Measurements from ENCODE around the gene FARP1.
"Not testable (repeated sequence)": the region's sequence is repeated elsewhere in the genome, so short reads cannot be mapped to it uniquely, and the experiment has no call there.

Gene FARP1

GRCh38 chr13:98409281-98409680 lies 266.4 kb downstream of the FARP1 start:
- DNase-seq = no peak

DNA sequence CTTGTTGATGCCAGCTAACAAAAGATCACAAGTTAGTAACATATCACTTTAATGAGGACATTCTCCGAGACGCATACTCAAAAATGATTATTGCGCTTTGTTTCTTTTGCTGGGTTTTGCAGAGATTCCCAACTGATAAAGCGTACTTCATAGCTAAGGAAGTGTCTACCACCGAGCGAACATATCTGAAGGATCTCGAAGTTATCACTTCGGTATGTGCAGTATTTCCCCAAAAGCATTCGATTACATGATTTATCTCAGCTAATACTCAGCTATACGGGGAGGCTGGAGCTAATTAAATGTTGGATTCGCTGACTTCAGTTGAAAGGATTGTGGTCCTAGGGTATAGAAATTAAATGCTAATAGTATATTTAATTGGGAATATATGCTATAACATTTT lies 267.7 kb downstream of the FARP1 start:
- DNase-seq = no peak

DNA sequence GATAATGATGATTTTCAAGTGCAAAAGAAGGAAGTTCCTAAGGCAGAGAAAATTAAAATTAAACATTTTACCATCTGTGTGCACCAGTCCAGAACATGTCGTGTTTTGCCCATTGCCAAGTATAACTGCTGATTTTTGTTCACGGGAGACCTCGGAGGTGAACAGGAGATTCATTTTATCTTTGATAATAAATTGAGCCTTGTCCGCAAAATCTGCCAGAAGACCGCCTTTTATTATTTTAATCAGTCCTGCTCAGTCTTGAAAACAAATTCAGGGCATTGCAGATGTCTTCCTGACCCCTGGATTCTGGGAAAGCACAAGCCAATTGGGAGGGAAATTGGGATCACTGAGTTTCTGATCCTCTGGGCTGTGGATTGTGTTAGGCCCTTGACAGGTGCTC lies 268.1 kb downstream of the FARP1 start:
- DNase-seq = no peak

DNA sequence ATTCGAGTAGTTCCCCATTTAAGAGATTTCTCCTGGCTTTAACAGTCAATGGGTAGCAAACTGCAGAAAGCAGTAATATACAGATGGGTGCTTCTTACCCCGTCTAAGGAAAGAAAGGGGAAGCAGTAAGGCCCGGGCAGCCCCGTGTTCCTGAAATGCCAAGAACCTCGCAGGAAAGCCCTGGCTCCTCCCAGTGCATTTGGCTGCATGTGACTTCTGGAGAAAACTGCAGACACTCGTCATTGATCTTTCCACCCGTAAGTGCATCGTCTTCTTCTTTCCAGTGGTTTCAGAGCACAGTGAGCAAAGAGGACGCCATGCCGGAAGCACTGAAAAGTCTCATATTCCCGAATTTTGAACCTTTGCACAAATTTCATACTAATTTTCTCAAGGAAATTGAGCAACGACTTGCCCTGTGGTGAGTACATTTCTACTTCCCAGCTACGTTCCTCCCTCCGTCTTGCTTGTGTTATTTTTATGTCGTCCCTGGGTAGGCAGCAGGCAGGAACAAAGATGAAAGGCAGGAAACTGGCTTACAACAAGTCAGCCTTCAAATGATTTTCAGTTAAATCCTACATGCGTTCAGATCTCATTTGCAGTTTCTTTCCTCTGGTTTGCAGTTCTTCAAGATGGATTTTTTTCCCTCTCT lies 268.8 kb downstream of the FARP1 start:
- no peak for DNase-seq

- DNase-seq = not testable (repeated sequence)
Measured at GRCh38 chr13:98413278-98413677, 270.4 kb downstream of the FARP1 start.

DNA sequence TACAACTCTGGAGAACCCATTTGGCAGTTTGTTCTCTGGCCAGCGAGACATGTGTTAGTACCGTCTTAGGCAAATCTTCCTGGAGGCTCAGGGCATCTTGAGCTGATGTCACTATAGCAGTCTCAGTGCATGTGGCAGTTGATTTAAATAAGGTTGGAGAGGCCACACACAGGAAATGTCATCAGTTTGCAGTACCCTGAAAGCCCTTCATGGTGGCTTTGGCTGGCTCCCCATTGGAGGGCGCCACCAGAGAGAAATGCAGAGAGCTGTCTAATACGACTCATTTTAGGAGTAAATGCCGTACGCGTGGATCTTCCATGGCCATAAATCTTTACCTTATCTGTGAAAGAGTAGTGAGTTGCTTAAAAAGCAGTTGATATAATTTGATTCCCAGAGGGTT lies 270.9 kb downstream of the FARP1 start:
- no peak for DNase-seq

DNA sequence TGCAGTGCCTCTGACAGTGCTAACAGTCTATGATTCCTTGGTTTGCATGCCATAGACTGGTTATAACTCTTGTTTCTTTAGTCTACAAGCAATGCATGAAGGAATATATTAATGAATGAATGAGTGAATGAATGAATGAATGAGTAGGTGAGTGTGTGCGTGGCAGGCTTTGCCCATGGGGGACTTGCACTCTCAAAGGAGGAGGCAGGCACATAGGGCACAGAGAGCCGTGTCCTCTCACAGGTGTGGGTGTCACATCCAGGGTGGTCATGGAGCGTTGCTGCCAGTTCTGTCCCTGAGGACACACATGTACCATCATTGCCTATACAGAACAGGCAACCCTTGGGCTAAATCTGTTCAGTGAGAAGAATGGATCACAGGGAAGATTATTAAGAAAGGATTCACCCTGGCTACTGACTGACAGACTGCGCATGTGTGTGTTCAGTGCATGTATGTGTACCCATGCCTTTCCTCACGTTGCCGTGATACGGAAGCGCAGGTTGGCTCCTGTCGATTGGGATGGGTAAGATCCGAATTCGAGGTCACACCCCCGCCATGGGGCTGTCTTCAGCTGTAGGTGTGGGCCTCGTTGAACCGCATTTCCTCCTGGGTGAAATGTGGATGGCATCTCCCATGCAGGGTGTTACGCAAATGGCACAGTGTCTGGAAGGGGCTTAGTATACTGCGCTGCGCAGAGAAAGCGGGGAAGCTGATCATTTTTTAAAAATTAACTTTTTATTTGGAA lies 272.6 kb downstream of the FARP1 start:
- DNase-seq = no peak

- DNase-seq = no peak
Measured at GRCh38 chr13:98416408-98416807, 273.5 kb downstream of the FARP1 start.

DNA sequence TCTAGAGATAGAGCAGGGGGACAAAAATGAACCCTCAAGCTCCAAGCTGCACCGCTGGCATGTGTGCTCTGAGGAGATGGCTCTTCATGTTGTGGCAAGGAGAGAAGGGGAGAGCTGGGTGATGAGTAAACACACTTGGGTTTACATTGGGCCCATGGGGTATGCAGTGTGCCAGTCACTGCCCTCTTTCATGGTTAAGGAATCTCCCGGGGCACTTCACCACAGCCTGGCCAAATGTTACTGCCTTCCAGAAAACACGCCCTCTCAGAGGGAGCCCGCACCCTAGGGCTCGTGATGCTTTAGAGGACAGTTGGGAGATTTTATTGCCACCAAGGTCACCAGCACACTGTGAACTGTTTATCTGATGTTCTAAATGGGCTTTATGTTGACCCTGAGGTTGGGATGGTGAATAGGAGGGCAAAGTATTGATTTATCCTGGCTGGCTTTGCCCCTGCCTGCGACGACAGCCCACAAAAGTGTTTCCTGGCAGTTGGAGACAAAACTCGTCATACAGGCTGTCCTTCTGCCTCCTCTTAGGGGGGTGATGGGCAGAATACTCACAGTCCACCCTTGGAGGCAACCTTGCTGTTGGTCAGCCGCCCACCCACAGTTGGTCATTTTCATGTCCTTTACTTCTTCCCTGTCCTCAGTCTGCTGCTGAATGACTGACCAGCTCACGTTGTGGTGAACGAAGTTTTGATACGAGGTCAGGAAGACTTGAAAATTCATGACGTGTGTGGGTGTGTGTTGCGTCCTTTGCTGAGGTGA lies 277.1 kb downstream of the FARP1 start:
- no peak for DNase-seq

- DNase-seq = no peak
Measured at GRCh38 chr13:98420554-98421175, 277.8 kb downstream of the FARP1 start.

DNA sequence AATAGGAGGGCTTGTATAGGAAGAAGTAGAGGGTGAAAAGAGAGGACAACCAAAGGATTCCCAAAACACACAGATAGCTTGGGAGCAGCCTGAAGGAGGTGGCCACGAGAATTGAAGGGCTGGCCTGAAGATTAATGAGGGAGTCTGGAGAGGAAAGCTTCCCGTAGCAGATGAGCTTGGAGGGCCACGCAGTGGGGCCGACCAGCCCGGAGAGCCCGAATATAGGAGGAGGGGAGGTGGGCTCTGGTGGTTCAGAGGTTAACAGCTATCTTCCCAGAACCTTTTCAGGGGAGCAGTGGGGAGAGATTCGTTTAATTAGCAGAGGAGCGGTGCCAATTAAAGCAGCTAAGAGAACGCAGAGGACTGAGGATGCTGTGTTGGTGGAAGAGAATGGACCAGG lies 279.2 kb downstream of the FARP1 start:
- no peak for DNase-seq

DNA sequence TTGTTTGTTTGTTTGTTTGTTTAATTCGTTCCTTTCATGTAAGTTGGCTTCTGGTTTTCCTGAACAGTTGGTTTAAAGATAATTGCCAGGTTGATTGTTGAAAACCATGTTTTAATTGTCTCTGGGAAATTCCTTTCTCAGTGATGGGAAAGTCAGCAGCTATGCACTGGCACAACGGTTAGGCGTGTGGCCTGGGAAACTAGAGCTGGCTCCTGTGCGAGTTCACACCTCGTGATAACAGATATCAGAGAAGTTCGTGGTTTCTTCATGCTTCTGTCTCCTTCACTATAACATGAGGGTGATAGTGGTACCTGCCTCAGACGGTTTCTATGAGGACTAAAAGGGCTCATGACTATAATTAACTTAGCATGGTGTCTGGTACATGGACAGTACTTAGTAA lies 280.5 kb downstream of the FARP1 start:
- DNase-seq = no peak

DNA sequence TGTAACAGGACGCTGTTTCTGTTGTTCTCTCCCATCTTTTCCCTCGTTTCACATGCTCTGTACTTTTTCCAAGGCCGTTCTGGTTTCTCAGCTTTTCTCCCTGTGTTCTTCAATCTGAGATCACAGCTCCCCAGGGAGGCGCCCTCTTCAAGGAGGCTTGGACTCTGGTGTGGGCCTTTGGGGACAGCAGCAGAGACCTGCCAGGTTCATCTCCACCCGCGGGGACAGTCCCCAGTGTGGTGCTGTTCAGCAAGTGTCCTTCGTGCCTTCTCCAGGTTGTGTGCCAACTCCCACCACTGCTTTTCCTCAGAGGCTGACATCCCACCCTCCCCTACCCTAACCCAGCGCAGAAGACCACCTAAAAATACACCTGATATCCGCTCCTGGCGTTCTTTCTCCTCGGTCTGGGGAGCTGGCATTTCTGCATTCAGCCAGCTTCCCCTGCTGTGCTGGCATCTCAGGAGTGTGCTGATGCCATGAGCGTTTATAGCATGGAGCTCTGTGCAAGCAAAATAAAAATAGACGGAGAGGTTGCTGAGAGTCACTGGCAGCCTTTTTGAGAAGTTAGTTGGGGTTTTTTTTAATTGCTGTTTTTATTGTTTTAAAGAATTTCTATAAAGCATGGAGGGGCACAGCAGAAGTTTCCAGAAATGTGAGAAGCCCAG lies 284.6 kb downstream of the FARP1 start:
- no peak for DNase-seq

DNA sequence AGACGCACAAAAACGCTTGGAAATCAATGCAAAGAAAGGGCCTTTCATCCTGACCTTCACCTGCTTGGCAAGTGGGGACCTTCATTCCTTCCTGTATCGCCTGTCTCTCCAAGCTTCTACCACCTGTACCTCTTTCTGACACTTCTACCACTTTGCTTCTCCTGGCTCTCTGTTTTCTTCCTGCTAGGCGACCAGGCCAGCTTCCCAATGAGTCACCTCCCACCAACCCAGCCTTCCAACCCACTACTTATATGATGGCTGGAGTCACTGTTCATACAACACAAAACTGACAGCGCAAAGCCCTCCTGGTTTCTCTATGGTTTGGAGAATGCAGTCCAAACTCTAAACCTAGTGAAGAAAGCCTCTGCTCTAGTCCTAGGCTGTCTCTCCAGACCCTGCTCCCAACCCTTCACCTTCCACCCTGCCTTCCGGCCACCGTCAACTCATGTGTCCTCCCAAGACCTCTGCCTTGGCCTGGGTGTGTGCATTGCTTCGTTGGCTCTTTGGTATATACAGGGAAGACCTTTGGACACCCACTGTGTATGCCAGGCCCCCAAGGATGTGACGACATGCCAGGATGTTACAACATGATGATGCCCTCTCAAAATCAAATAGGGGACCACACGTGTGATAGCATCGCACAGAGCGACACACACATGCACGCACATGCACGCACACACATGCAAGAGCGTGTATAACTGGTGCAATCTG lies 285.5 kb downstream of the FARP1 start:
- no peak for DNase-seq

- no peak for DNase-seq
Measured at GRCh38 chr13:98429081-98429480, 286.2 kb downstream of the FARP1 start.

DNA sequence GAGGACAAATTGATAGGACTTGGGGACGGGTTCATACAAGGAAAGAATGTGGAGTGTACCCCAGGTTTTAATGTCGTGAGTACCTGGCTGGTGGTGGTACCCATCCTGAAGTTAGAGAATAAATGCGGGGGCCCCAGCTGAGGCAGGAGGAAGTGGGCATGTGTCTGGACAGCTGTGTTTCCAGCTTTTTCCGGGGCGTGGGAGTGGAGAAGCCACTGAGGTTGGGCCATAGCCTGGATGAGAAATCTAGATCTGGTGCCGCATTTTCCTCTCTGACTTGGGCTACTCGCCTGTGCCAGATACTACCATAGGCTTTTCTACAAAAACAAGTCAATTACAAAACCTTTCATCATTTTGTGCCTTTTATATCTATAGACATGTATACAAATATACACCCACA lies 286.6 kb downstream of the FARP1 start:
- DNase-seq = no peak

DNA sequence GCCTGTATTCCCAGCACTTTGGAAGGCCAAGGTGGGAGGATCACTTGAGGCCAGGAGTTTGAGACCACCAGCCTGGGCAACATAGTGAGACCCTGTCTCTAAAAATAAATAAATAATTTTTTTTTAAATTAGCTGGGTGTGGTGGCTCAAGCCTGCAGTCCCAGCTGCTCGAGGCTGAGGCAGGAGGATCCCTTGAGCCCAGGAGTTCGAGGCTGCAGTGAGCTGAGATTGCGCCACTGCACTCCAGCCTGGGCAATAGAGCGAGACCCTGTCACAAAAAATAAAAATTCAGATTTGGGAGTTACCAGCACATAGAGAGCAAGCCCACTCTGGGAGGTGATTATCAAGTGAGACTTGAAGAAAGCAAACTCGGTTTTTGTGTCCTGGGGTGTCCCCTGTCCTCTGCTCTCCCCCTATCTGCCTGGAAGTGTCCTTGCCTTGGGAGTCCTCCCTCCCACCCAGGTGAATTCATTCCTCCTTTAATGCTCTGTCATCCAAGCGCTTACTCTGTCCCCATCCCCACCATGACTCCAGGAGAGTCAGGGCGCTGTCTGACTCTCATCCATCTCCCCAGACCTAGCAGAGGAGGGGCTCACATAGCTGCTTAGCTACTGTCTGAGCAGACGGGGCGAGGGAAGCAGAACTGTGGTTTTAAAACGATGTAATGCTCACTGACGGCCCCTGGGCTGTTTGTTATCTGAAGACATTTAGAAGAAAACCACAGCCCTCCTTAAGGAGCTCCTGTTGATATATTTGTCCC lies 287.3 kb downstream of the FARP1 start:
- no peak for DNase-seq

DNA sequence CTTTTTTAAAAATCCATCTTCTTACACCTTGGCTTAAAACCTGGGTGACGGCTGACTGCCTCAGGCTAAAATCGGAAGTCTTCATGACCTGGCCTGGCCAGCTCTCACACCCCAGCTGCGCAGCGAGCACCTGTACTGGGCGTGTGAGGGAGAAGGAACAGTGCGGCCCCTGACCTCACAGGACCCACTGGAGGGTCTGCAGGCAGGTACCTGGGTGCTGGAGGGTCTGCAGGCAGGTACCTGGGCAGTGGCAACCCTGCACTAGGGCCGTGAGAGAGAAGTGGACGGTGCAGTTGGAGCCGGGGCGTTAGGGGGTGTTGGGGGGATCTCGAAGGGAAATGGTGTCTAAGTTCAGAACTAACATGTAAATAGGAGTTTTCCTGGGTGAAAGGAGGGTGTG lies 289.7 kb downstream of the FARP1 start:
- DNase-seq = no peak

GRCh38 chr13:98433654-98434053 lies 290.8 kb downstream of the FARP1 start:
- DNase-seq = no peak

DNA sequence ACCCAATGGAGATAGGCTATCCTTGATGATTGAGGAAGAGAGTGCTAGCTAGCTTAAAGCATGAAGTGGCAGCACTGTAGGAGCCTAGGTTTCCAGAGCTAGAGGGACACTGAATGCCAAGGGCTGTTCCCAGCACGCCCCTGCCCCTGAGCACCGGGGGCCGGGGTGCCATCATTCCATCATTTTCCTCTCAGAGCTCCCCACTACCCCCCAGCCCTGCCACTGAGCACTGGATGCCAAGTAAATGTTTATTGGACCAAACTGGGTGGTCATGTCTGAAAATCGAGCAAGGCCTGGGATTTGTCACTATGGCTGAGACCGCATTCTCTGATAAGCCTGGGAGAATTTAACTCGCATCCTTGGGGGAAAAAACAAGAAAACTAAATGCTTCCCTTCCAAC lies 291.2 kb downstream of the FARP1 start:
- DNase-seq = no peak

DNA sequence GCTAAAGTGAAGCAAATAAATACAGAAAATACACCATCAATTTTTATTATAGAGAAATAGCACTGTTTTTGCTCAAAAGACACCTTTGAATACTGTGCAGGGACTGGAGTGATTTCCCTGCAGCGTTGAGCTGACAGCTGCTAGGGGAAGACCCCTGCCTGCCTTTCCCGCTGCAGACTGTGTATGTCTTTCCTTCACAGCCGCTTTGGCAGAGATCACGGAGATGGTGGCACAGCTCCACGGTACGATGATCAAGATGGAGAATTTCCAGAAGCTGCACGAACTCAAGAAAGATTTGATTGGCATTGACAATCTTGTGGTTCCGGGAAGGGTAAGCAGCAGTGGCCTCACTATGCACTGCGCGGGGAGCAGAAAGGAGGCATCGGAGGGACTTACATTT lies 292.5 kb downstream of the FARP1 start:
- no peak for DNase-seq
